Measurements from ENCODE around the gene RBM12.

DNA sequence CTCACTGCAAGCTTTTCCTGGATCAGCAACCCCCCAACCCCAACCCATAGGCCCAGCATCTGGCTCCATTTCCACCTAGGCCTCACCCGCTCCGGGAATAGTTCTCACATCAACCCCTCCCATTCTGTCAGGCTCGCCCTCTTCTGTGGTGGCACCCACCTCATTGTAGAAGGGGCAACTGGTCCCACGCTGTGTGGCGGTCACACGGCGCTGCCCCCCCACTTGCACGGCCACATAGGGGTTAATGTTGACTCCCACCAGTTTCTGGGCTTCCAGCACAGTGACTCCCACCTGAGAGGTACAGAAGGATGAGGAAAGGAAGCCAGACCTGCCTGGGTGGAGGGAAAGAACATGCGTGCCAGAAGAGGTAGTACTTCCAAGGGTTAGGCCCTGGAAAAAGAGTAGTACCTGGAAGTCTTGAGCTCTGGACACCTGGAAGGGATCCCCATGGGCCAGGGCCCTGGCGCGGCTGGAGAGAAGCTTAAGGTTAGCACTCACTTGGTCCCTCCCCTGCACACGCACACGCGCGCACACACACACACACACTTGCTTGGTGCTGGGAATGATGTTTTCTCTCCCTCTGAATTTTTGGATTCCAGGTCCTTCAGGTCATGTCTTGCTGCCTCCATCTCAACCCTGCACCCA, 61.7 kb downstream of the RBM12 start:
- no peak for TF ChIP-seq POLR2AphosphoS5 (IDR thresholded peaks at IDR 0.05; ENCODE audit: insufficient read depth, low read depth, low read length)
- TF ChIP-seq, protein P1, sequence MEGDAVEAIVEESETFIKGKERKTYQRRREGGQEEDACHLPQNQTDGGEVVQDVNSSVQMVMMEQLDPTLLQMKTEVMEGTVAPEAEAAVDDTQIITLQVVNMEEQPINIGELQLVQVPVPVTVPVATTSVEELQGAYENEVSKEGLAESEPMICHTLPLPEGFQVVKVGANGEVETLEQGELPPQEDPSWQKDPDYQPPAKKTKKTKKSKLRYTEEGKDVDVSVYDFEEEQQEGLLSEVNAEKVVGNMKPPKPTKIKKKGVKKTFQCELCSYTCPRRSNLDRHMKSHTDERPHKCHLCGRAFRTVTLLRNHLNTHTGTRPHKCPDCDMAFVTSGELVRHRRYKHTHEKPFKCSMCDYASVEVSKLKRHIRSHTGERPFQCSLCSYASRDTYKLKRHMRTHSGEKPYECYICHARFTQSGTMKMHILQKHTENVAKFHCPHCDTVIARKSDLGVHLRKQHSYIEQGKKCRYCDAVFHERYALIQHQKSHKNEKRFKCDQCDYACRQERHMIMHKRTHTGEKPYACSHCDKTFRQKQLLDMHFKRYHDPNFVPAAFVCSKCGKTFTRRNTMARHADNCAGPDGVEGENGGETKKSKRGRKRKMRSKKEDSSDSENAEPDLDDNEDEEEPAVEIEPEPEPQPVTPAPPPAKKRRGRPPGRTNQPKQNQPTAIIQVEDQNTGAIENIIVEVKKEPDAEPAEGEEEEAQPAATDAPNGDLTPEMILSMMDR (IDR thresholded peaks at IDR 0.05; ENCODE audit: extremely low read depth in 1 of 2, insufficient read depth in 1 of 2, low read depth in 1 of 2, low read length in 2 of 2): no peak

All from endothelial cell of umbilical vein (primary cell).